Putamen (tissue), 1 donor: Measurements from ENCODE around the gene SLA2.

Experiments used
- DNase-seq: peaks from one replicate; pipeline ENCODE4 v3.0.0-alpha.2; 2016; ENCODE audit warnings: low spot score

SLA2 gene

GRCh38 chr20:36607586-36608387 lies 38.2 kb downstream of the SLA2 start:
- DNase-seq = no peak

GRCh38 chr20:36606158-36607066 lies 39.6 kb downstream of the SLA2 start:
- no peak for DNase-seq

GRCh38 chr20:36605399-36606157 lies 40.4 kb downstream of the SLA2 start, which contains the start of gene RAB5IF:
TSS of gene RAB5IF (plus strand) at chr20:36605779. CDS start at chr20:36605952, 173 bp downstream.
- DNase-seq = peak; percentile 95

- no peak for DNase-seq
These were observed 41.0 kb downstream of the SLA2 start for GRCh38 chr20:36604952-36605398.

- DNase-seq = no peak
These were observed 44.5 kb downstream of the SLA2 start for GRCh38 chr20:36601540-36601939.

GRCh38 chr20:36599912-36600345 lies 46.1 kb downstream of the SLA2 start:
- no peak for DNase-seq

GRCh38 chr20:36593347-36593929 lies 52.6 kb downstream of the SLA2 start:
- DNase-seq = no peak

GRCh38 chr20:36591854-36592641 lies 53.9 kb downstream of the SLA2 start:
- no peak for DNase-seq

- no peak for DNase-seq
These were observed 54.7 kb downstream of the SLA2 start for GRCh38 chr20:36591281-36591680.

GRCh38 chr20:36587388-36588070 lies 58.5 kb downstream of the SLA2 start:
- DNase-seq = no peak

- DNase-seq = no peak
These were observed 60.4 kb downstream of the SLA2 start for GRCh38 chr20:36585410-36586125.

GRCh38 chr20:36584018-36584481 lies 61.9 kb downstream of the SLA2 start:
- DNase-seq = no peak

GRCh38 chr20:36582821-36583220 lies 63.2 kb downstream of the SLA2 start:
- DNase-seq = no peak

GRCh38 chr20:36582322-36582721 lies 63.7 kb downstream of the SLA2 start:
- no peak for DNase-seq

- DNase-seq = no peak
These were observed 65.9 kb downstream of the SLA2 start for GRCh38 chr20:36579996-36580545.

- DNase-seq = no peak
These were observed 67.5 kb downstream of the SLA2 start for GRCh38 chr20:36578356-36579041.

GRCh38 chr20:36576081-36576445 lies 69.9 kb downstream of the SLA2 start:
- no peak for DNase-seq

GRCh38 chr20:36574366-36575135 lies 71.4 kb downstream of the SLA2 start:
- DNase-seq = no peak
